HG02571 (cell line): ENCODE measurements around the gene TMC4.
"Not testable (repeated sequence)": the region's sequence is repeated elsewhere in the genome, so short reads cannot be mapped to it uniquely, and the experiment has no call there.

Experiments used
- ATAC-seq: cut with Tn5 transposase; IDR thresholded peaks from one replicate; pipeline ENCODE4 v1.9.1; 2021; ENCODE audit warnings: mild to moderate bottlenecking, moderate library complexity; ENCODE audit not compliant: unreplicated experiment

The TMC4 gene

GRCh38 chr19:54204767-54205468, 32.0 kb upstream of the TMC4 start:
- no peak for ATAC-seq

GRCh38 chr19:54203151-54203611, 30.2 kb upstream of the TMC4 start:
- no peak for ATAC-seq

GRCh38 chr19:54201980-54202379, 29.0 kb upstream of the TMC4 start:
- no peak for ATAC-seq

GRCh38 chr19:54201172-54201701, 28.3 kb upstream of the TMC4 start:
- no peak for ATAC-seq

- ATAC-seq: no peak
Measured at GRCh38 chr19:54199401-54199800, 26.4 kb upstream of the TMC4 start.

- ATAC-seq: no peak
Measured at GRCh38 chr19:54197121-54197520, 24.2 kb upstream of the TMC4 start.

GRCh38 chr19:54196536-54196935, 23.6 kb upstream of the TMC4 start:
- no peak for ATAC-seq

- ATAC-seq: not testable (repeated sequence)
Measured at GRCh38 chr19:54194463-54194862, 21.5 kb upstream of the TMC4 start.

GRCh38 chr19:54193011-54193410, 20.1 kb upstream of the TMC4 start:
- ATAC-seq: no peak

GRCh38 chr19:54191811-54192453, 19.0 kb upstream of the TMC4 start:
- no peak for ATAC-seq

GRCh38 chr19:54191011-54191810, 18.3 kb upstream of the TMC4 start, which contains the start of gene TSEN34:
Gene TSEN34 (plus strand): TSS chr19:54191308. CDS start chr19:54191365, 57 bp downstream.
- ATAC-seq: peak; percentile 28

- peak; percentile 41 for ATAC-seq
Measured at GRCh38 chr19:54190503-54191010, 17.6 kb upstream of the TMC4 start.

GRCh38 chr19:54189735-54190502, 17.0 kb upstream of the TMC4 start:
- ATAC-seq: peak; percentile 44

- peak; percentile 12 for ATAC-seq
Measured at GRCh38 chr19:54189145-54189734, 16.3 kb upstream of the TMC4 start, which contains the start of gene MBOAT7. Gene MBOAT7 (minus strand): TSS chr19:54189580. CDS start chr19:54188508, 1,072 bp downstream.

GRCh38 chr19:54188215-54188871, 15.4 kb upstream of the TMC4 start:
- ATAC-seq: no peak

GRCh38 chr19:54186934-54187381, 14.0 kb upstream of the TMC4 start:
- ATAC-seq: no peak

GRCh38 chr19:54186351-54186750, 13.4 kb upstream of the TMC4 start:
- no peak for ATAC-seq

GRCh38 chr19:54183431-54183830, 10.5 kb upstream of the TMC4 start:
- no peak for ATAC-seq

- ATAC-seq: not testable (repeated sequence)
Measured at GRCh38 chr19:54181894-54182293, 8.9 kb upstream of the TMC4 start.
